Spleen (tissue), 11 donors: Measurements from ENCODE around the gene HSPA2. TPM values are rescaled to one million over a fixed set of nuclear protein-coding genes. Genes with fewer than 3 reads are reported as not detected.

Source experiments
- DNase-seq: peaks from one replicate; pipeline ENCODE4 v3.0.0-alpha.2; 2020
- H3K27ac ChIP-seq, 8 donors: fragments of 200-600 bp; sonication (generic) in 7 of 8; 1 replicate in 4 of 8; 2 replicates in 4 of 8; pipeline versions ENCODE4 v1.5.0 to v1.8.0; 2016 to 2021; ENCODE audit warnings: inconsistent platforms in 4 of 8, mild to moderate bottlenecking in 4 of 8, moderate library complexity in 1 of 8
- H3K27me3 ChIP-seq, 7 donors: fragments of 200-600 bp; sonication (generic) in 6 of 7; replicated peaks in 1 of 7; 1 replicate in 4 of 7; 2 replicates in 3 of 7; pipeline versions ENCODE4 v1.5.0 to v1.8.0; 2016 to 2021; ENCODE audit warnings: inconsistent platforms in 3 of 7, mild to moderate bottlenecking in 1 of 7
- H3K36me3 ChIP-seq, 6 donors: fragments of 200-600 bp; sonication (generic) in 5 of 6; 1 replicate in 4 of 6; 2 replicates in 2 of 6; pipeline versions ENCODE4 v1.5.0 to v1.8.0; 2016 to 2021; ENCODE audit warnings: inconsistent platforms in 2 of 6
- H3K4me1 ChIP-seq, 6 donors: fragments of 200-600 bp; sonication (generic) in 5 of 6; 1 replicate in 3 of 6; 2 replicates in 3 of 6; pipeline versions ENCODE4 v1.5.0 to v1.8.0; 2016 to 2021; ENCODE audit warnings: inconsistent platforms in 3 of 6
- H3K4me3 ChIP-seq, 8 donors: fragments of 200-600 bp; sonication (generic) in 7 of 8; 1 replicate in 4 of 8; 2 replicates in 4 of 8; pipeline versions ENCODE4 v1.5.0 to v1.8.0; 2016 to 2021; ENCODE audit warnings: inconsistent platforms in 4 of 8, mild to moderate bottlenecking in 4 of 8, moderate library complexity in 2 of 8
- H3K9me3 ChIP-seq, 8 donors: fragments of 200-600 bp; sonication (generic) in 7 of 8; 1 replicate in 4 of 8; 2 replicates in 4 of 8; pipeline versions ENCODE4 v1.5.0 to v1.8.0; 2016 to 2021; ENCODE audit warnings: inconsistent platforms in 4 of 8
- CTCF ChIP-seq, 11 experiments: fragments of 200-600 bp in 7 of 11; fragments of 450-650 bp in 4 of 11; sonication (generic) in 4 of 11; IDR thresholded peaks in 8 of 11; conservative IDR thresholded peaks in 3 of 11; 1 replicate in 7 of 11; 2 replicates in 4 of 11; pipeline versions ENCODE4 v1.4.0 to v1.8.0; 2016 to 2021; ENCODE audit warnings: antibody characterized with exemption in 11 of 11, inconsistent platforms in 4 of 11, mild to moderate bottlenecking in 1 of 11
- POLR2A ChIP-seq, 3 donors: fragments of 450-650 bp; IDR thresholded peaks; one replicate each; pipeline ENCODE4 v1.5.1; 2017; ENCODE audit warnings: antibody characterized with exemption in 3 of 3, mild to moderate bottlenecking in 1 of 3
- POLR2AphosphoS5 ChIP-seq, 3 donors: sonication (generic); formaldehyde crosslinking; IDR thresholded peaks; one replicate each; pipeline ENCODE4 v1.5.1; 2017; ENCODE audit warnings: antibody characterized with exemption in 3 of 3
- WGBS, 5 donors: extraction: QIAGEN DNeasy Blood & Tissue Kit in 3 of 5; methylation state at CpG; one replicate each; pipeline versions ENCODE4 v1.1.5 to v1.1.7; 2013 to 2018; 5-methylcytosine and 5-hydroxymethylcytosine counted together
- intact Hi-C: fragments of 100-400 bp; cut with DNase I; formaldehyde crosslinking; loops from one replicate; pipeline ENCODE4 v1.15.0; 2023; ENCODE audit warnings: low total_unique reads
- polyA plus RNA-seq, 3 donors: library from polyadenylated mRNA; stranded (reverse); fragments of 200-250 nt; gene quantifications; one replicate each; pipeline ENCODE4 v1.2.1, GENCODE V29; 2013
- total RNA-seq, 7 donors: library from RNA; depleted of rRNA in 3 of 7; stranded (reverse); fragments of >200 nt in 3 of 7; fragmentation: NEBNext Ultra II Directional in 4 of 7; extraction: Animal tissue kit (Norgen Biotek cat#: 25700) in 4 of 7; gene quantifications; one replicate each; pipeline versions ENCODE4 v1.1.0 to v1.2.1, GENCODE V29; 2016 to 2021
- donor health status: healthy with polysubstance abuse.
- donor health status: DM: no; HTN: no; CAD: no; lungs with moderate emphysema.
- donor health status: DM: no; HTN: no; CAD: no.
- donor health status: Bipolar disorder and iron deficiency.
- donor health status: healthy.
- donor health status: DM: no; HTN: no; CAD: no.
- donor health status: DM: yes; HTN: yes; CAD: no.

HSPA2 gene
- total and polyA plus RNA-seq, 10 donors = 3.9 to 53.8 (median 23.6) TPM

- H3K36me3 ChIP-seq = no peaks in the 10 kb centered on the region
- no peaks in the 10 kb centered on the region for H3K9me3 ChIP-seq
- TF ChIP-seq CTCF (IDR thresholded peaks at IDR 0.05 in 8 of 11, conservative IDR thresholded peaks at IDR 0.05 in 3 of 11) (no peak), POLR2AphosphoS5 (IDR thresholded peaks at IDR 0.05) (no peak), POLR2A (IDR thresholded peaks at IDR 0.05) (no peak)
- H3K4me3 ChIP-seq = no peak overlapping the region
- H3K4me1 ChIP-seq = no peaks in the 10 kb centered on the region
- intact Hi-C loops = no loop called here
- DNase-seq = no peak
- no peaks in the 10 kb centered on the region for H3K27me3 ChIP-seq
- 87 to 97% (median 95%) methylated on average over 3 of the region's 3 CpGs for WGBS, 5 donors
- H3K27ac ChIP-seq = no peak overlapping the region
Measured at GRCh38 chr14:64573109-64573508, 32.6 kb downstream of the HSPA2 start.

- Histone ChIP-seq H3K27ac (no peak overlapping the region), H3K9me3 (no peaks in the 10 kb centered on the region), H3K4me1 (no peaks in the 10 kb centered on the region), H3K27me3 (no peaks in the 10 kb centered on the region), H3K36me3 (no peaks in the 10 kb centered on the region), H3K4me3 (no peak overlapping the region)
- 92 to 96% (median 94%) methylated on average over 6 of the region's 6 CpGs for WGBS, 5 donors
- TF ChIP-seq POLR2AphosphoS5 (IDR thresholded peaks at IDR 0.05) (no peak), POLR2A (IDR thresholded peaks at IDR 0.05) (no peak), CTCF (IDR thresholded peaks at IDR 0.05 in 8 of 11, conservative IDR thresholded peaks at IDR 0.05 in 3 of 11) (no peak)
- intact Hi-C loops = no loop called here
- no peak for DNase-seq
Measured at GRCh38 chr14:64574371-64575107, 34.0 kb downstream of the HSPA2 start.

GRCh38 chr14:64577211-64577610 is 36.7 kb downstream of the HSPA2 start:
- no peak overlapping the region for H3K27ac ChIP-seq
- intact Hi-C loops = no loop called here

More at GRCh38 chr14:64577211-64577610, 36.7 kb downstream of the HSPA2 start:
- H3K4me1 ChIP-seq = no peaks in the 10 kb centered on the region
- no peak overlapping the region for H3K4me3 ChIP-seq
- no peaks in the 10 kb centered on the region for H3K27me3 ChIP-seq
- no peaks in the 10 kb centered on the region for H3K9me3 ChIP-seq
- DNase-seq = no peak
- H3K36me3 ChIP-seq = no peaks in the 10 kb centered on the region
- WGBS, 5 donors = 77 to 99% (median 93%) methylated on average over 5 of the region's 5 CpGs
- TF ChIP-seq CTCF (IDR thresholded peaks at IDR 0.05 in 8 of 11, conservative IDR thresholded peaks at IDR 0.05 in 3 of 11) (no peak), POLR2AphosphoS5 (IDR thresholded peaks at IDR 0.05) (no peak), POLR2A (IDR thresholded peaks at IDR 0.05) (no peak)
